ENCODE results near the gene HES5.
A peak's percentile ranks its signal among the peaks of the same experiment; 100 is the strongest.
"Not testable (repeated sequence)": the region's sequence is repeated elsewhere in the genome, so short reads cannot be mapped to it uniquely, and the experiment has no call there.

Gene HES5

GRCh38 chr1:2529784-2530512 is at the start of gene HES5:
Gene HES5 (minus strand): TSS chr1:2530263. CDS start chr1:2530164, 99 bp downstream.
- DNase-seq (ENCODE audit: low spot score), result no peak

- no peak for DNase-seq (ENCODE audit: low spot score)
Measured at GRCh38 chr1:2578758-2579118, 48.7 kb upstream of the HES5 start.

GRCh38 chr1:2577565-2578075 is 47.6 kb upstream of the HES5 start:
- not testable (repeated sequence) for DNase-seq (ENCODE audit: low spot score)

GRCh38 chr1:2575801-2576663 is 46.0 kb upstream of the HES5 start:
- DNase-seq (ENCODE audit: low spot score), result peak; percentile 50

- DNase-seq (ENCODE audit: low spot score), result no peak
Measured at GRCh38 chr1:2574350-2574749, 44.3 kb upstream of the HES5 start.

GRCh38 chr1:2573250-2573920 is 43.3 kb upstream of the HES5 start:
- no peak for DNase-seq (ENCODE audit: low spot score)

GRCh38 chr1:2571348-2571747 is 41.3 kb upstream of the HES5 start:
- no peak for DNase-seq (ENCODE audit: low spot score)

- no peak for DNase-seq (ENCODE audit: low spot score)
Measured at GRCh38 chr1:2570332-2570731, 40.3 kb upstream of the HES5 start.

- DNase-seq (ENCODE audit: low spot score), result not testable (repeated sequence)
Measured at GRCh38 chr1:2569703-2570102, 39.6 kb upstream of the HES5 start.

GRCh38 chr1:2569060-2569459 is 39.0 kb upstream of the HES5 start:
- DNase-seq (ENCODE audit: low spot score), result no peak

GRCh38 chr1:2568187-2568816 is 38.2 kb upstream of the HES5 start:
- not testable (repeated sequence) for DNase-seq (ENCODE audit: low spot score)

GRCh38 chr1:2567083-2567679 is 37.1 kb upstream of the HES5 start:
- DNase-seq (ENCODE audit: low spot score), result no peak

GRCh38 chr1:2566101-2567045 is 36.3 kb upstream of the HES5 start:
- DNase-seq (ENCODE audit: low spot score), result no peak

GRCh38 chr1:2564815-2565374 is 34.8 kb upstream of the HES5 start:
- DNase-seq (ENCODE audit: low spot score), result no peak

- no peak for DNase-seq (ENCODE audit: low spot score)
Measured at GRCh38 chr1:2564006-2564814, 34.1 kb upstream of the HES5 start.

- no peak for DNase-seq (ENCODE audit: low spot score)
Measured at GRCh38 chr1:2563205-2563604, 33.1 kb upstream of the HES5 start.

GRCh38 chr1:2561898-2562895 is 32.1 kb upstream of the HES5 start:
- no peak for DNase-seq (ENCODE audit: low spot score)

GRCh38 chr1:2561446-2561845 is 31.4 kb upstream of the HES5 start:
- no peak for DNase-seq (ENCODE audit: low spot score)

Measured in HuH-7.5 (cell line).